Mesothelial cell of epicardium (in vitro differentiated cells): ENCODE results near the gene GDF11. TPM values are rescaled to one million over a fixed set of nuclear protein-coding genes. Genes with fewer than 3 reads are reported as not detected.
A peak's percentile ranks its signal among the peaks of the same experiment; 100 is the strongest.

Experiments
- DNase-seq, 2 experiments: peaks; one replicate each; pipeline ENCODE4 v3.0.0; 2021; ENCODE audit warnings: low spot score in 2 of 2; ENCODE audit not compliant: unreplicated experiment in 2 of 2
- H3K27ac Mint-ChIP-seq: 2 replicates; pipeline ENCODE4 v1.8.0; 2021; ENCODE audit warnings: mixed read lengths
- H3K27me3 Mint-ChIP-seq: 2 replicates; pipeline ENCODE4 v1.8.0; 2021; ENCODE audit warnings: low read depth, mixed read lengths
- H3K36me3 Mint-ChIP-seq: 2 replicates; pipeline ENCODE4 v1.8.0; 2021; ENCODE audit warnings: mixed read lengths
- H3K4me1 Mint-ChIP-seq: 2 replicates; pipeline ENCODE4 v1.8.0; 2021; ENCODE audit warnings: mixed read lengths
- H3K4me3 Mint-ChIP-seq: 2 replicates; pipeline ENCODE4 v1.8.0; 2021; ENCODE audit warnings: mild to moderate bottlenecking, moderate library complexity, mixed read lengths
- H3K9me3 Mint-ChIP-seq: 2 replicates; pipeline ENCODE4 v1.8.0; 2021; ENCODE audit warnings: mixed read lengths
- CTCF ChIP-seq: fragments of 200-600 bp; sonication (generic); IDR thresholded peaks from one replicate; pipeline ENCODE4 v1.5.0; 2021; ENCODE audit warnings: antibody characterized with exemption; ENCODE audit not compliant: unreplicated experiment
- total RNA-seq: library from RNA; stranded (reverse); gene quantifications from 3 replicates; pipeline ENCODE4 v1.2.1, GENCODE V29; 2021

Gene GDF11
- total RNA-seq, 1 donor from 2014 or later, result 18.1 TPM

- Mint-ChIP-seq H3K36me3 (peaks cover 46% of the 10 kb centered on the region), H3K27me3 (no peaks in the 10 kb centered on the region), H3K27ac (peak overlapping the region; percentile 63), H3K4me1 (peaks cover 7% of the 10 kb centered on the region), H3K9me3 (no peaks in the 10 kb centered on the region), H3K4me3 (no peak overlapping the region)
- DNase-seq, result no peak
- TF ChIP-seq CTCF, result no peak
These were observed 46.2 kb downstream of the GDF11 start for GRCh38 chr12:55789171-55789570.

- no peaks in the 10 kb centered on the region for H3K9me3 Mint-ChIP-seq
- H3K27me3 Mint-ChIP-seq, result no peaks in the 10 kb centered on the region
- no peak overlapping the region for H3K27ac Mint-ChIP-seq
- peaks cover 47% of the 10 kb centered on the region for H3K36me3 Mint-ChIP-seq
- no peak for DNase-seq
- peaks cover 7% of the 10 kb centered on the region for H3K4me1 Mint-ChIP-seq
- TF ChIP-seq CTCF, result no peak
- H3K4me3 Mint-ChIP-seq, result no peak overlapping the region
These were observed 47.0 kb downstream of the GDF11 start for GRCh38 chr12:55789893-55790292.

GRCh38 chr12:55795950-55796349 is 53.0 kb downstream of the GDF11 start:
- H3K36me3 Mint-ChIP-seq, result peaks cover 31% of the 10 kb centered on the region
- no peaks in the 10 kb centered on the region for H3K9me3 Mint-ChIP-seq

GRCh38 chr12:55797068-55797467 is 54.1 kb downstream of the GDF11 start:
- peak; percentile 36 for TF ChIP-seq CTCF
- no peaks in the 10 kb centered on the region for H3K27me3 Mint-ChIP-seq
- peaks cover 28% of the 10 kb centered on the region for H3K36me3 Mint-ChIP-seq
- no peak overlapping the region for H3K4me3 Mint-ChIP-seq
- H3K4me1 Mint-ChIP-seq, result no peaks in the 10 kb centered on the region
- H3K27ac Mint-ChIP-seq, result no peak overlapping the region
- H3K9me3 Mint-ChIP-seq, result no peaks in the 10 kb centered on the region
- no peak for DNase-seq

More at GRCh38 chr12:55795950-55796349, 53.0 kb downstream of the GDF11 start:
- TF ChIP-seq CTCF, result no peak
- H3K27me3 Mint-ChIP-seq, result no peaks in the 10 kb centered on the region
- no peak overlapping the region for H3K27ac Mint-ChIP-seq
- no peak overlapping the region for H3K4me3 Mint-ChIP-seq
- H3K4me1 Mint-ChIP-seq, result no peaks in the 10 kb centered on the region
- no peak for DNase-seq

GRCh38 chr12:55797550-55797949 is 54.6 kb downstream of the GDF11 start:
- H3K27ac Mint-ChIP-seq, result no peak overlapping the region
- no peaks in the 10 kb centered on the region for H3K4me1 Mint-ChIP-seq
- no peak for DNase-seq
- H3K9me3 Mint-ChIP-seq, result no peaks in the 10 kb centered on the region
- H3K27me3 Mint-ChIP-seq, result no peaks in the 10 kb centered on the region
- peaks cover 26% of the 10 kb centered on the region for H3K36me3 Mint-ChIP-seq
- H3K4me3 Mint-ChIP-seq, result no peak overlapping the region
- no peak for TF ChIP-seq CTCF

Other genes starting within 250 kb of the GDF11 start
- not detected in 3 replicates for gene OR6C4, start 193.5 kb upstream of the GDF11 start, total RNA-seq
- gene OR2AP1, start 170.7 kb upstream of the GDF11 start, total RNA-seq, result 0.13 to 0.29 TPM (median 0.22 TPM) in 3 replicates
- not detected in 3 replicates for gene OR10P1, start 106.2 kb upstream of the GDF11 start, total RNA-seq
- gene ITGA7, start 35.2 kb upstream of the GDF11 start, total RNA-seq, result 32.5 to 34.0 TPM (median 33.2 TPM) in 3 replicates
- gene BLOC1S1, start 27.1 kb upstream of the GDF11 start, total RNA-seq, result 58.0 to 63.4 TPM (median 61.6 TPM) in 3 replicates
- 9.7 to 11.2 TPM (median 11.2 TPM) in 3 replicates for gene RDH5, start 22.7 kb upstream of the GDF11 start, total RNA-seq
- gene CD63, start 14.1 kb upstream of the GDF11 start, total RNA-seq, result 429 to 438 TPM (median 438 TPM) in 3 replicates
- gene SARNP, start 74.6 kb downstream of the GDF11 start, total RNA-seq, result 67.9 to 73.2 TPM (median 71.5 TPM) in 3 replicates
- gene ORMDL2, start 74.9 kb downstream of the GDF11 start, total RNA-seq, result 24.8 to 28.3 TPM (median 26.3 TPM) in 3 replicates
- gene DNAJC14, start 86.5 kb downstream of the GDF11 start, total RNA-seq, result 37.8 to 38.5 TPM (median 38.3 TPM) in 3 replicates
- gene MMP19, start 99.8 kb downstream of the GDF11 start, total RNA-seq, result 3.1 to 3.3 TPM (median 3.3 TPM) in 3 replicates
- 21.1 to 23.8 TPM (median 22.9 TPM) in 3 replicates for gene PYM1, start 184.8 kb downstream of the GDF11 start, total RNA-seq
- gene DGKA, start 188.0 kb downstream of the GDF11 start, total RNA-seq, result 29.7 to 42.2 TPM (median 33.5 TPM) in 3 replicates
- gene PMEL, start 222.9 kb downstream of the GDF11 start, total RNA-seq, result 3.6 to 5.3 TPM (median 5.1 TPM) in 3 replicates
- gene CDK2, start 223.7 kb downstream of the GDF11 start, total RNA-seq, result 52.0 to 54.0 TPM (median 52.4 TPM) in 3 replicates
- 99.3 to 104 TPM (median 101 TPM) in 3 replicates for gene RAB5B, start 231.0 kb downstream of the GDF11 start, total RNA-seq